CD4-positive, alpha-beta T cell treated with Interleukin-15 for 4 hours (primary cell): ENCODE measurements around the gene CES1.
"Not testable (repeated sequence)": the region's sequence is repeated elsewhere in the genome, so short reads cannot be mapped to it uniquely, and the experiment has no call there.

ENCODE experiments used
- DNase-seq: peaks from one replicate; pipeline ENCODE4 v3.0.0-alpha.2; 2020; ENCODE audit warnings: low spot score

The CES1 gene

GRCh38 chr16:55832773-55833691, at the start of gene CES1:
CES1 (minus strand) TSS chr16:55833096; CDS start chr16:55833055, 41 bp downstream.
- DNase-seq = no peak

- no peak for DNase-seq
Measured at GRCh38 chr16:55876854-55877253, 44.0 kb upstream of the CES1 start.

GRCh38 chr16:55875273-55875672, 42.4 kb upstream of the CES1 start, which contains the start of gene CES5A:
CES5A (minus strand) TSS chr16:55875373; CDS start chr16:55875221, 152 bp downstream.
- DNase-seq = no peak

- no peak for DNase-seq
Measured at GRCh38 chr16:55873122-55873521, 40.2 kb upstream of the CES1 start.

- DNase-seq = no peak
Measured at GRCh38 chr16:55872130-55872529, 39.2 kb upstream of the CES1 start.

- no peak for DNase-seq
Measured at GRCh38 chr16:55871411-55872038, 38.6 kb upstream of the CES1 start.

GRCh38 chr16:55868980-55869379, 36.1 kb upstream of the CES1 start:
- DNase-seq = no peak

- no peak for DNase-seq
Measured at GRCh38 chr16:55868137-55868536, 35.2 kb upstream of the CES1 start.

GRCh38 chr16:55861288-55861687, 28.4 kb upstream of the CES1 start:
- no peak for DNase-seq

- DNase-seq = not testable (repeated sequence)
Measured at GRCh38 chr16:55857650-55858049, 24.8 kb upstream of the CES1 start.

GRCh38 chr16:55856950-55857349, 24.1 kb upstream of the CES1 start:
- no peak for DNase-seq

GRCh38 chr16:55853114-55853513, 20.2 kb upstream of the CES1 start:
- no peak for DNase-seq

GRCh38 chr16:55849536-55849935, 16.6 kb upstream of the CES1 start:
- no peak for DNase-seq

GRCh38 chr16:55846598-55847346, 13.9 kb upstream of the CES1 start:
- no peak for DNase-seq

- no peak for DNase-seq
Measured at GRCh38 chr16:55843105-55843395, 10.2 kb upstream of the CES1 start.

GRCh38 chr16:55842369-55843104, 9.6 kb upstream of the CES1 start:
- DNase-seq = peak; percentile 54

GRCh38 chr16:55839115-55839514, 6.2 kb upstream of the CES1 start:
- DNase-seq = no peak

- no peak for DNase-seq
Measured at GRCh38 chr16:55836158-55836611, 3.3 kb upstream of the CES1 start.

- DNase-seq = no peak
Measured at GRCh38 chr16:55835581-55835980, 2.7 kb upstream of the CES1 start.

- not testable (repeated sequence) for DNase-seq
Measured at GRCh38 chr16:55835173-55835572, 2.3 kb upstream of the CES1 start.

- DNase-seq = no peak
Measured at GRCh38 chr16:55834049-55834448, 1.2 kb upstream of the CES1 start.

- no peak for DNase-seq
Measured at GRCh38 chr16:55832425-55832772, 497 bp downstream of the CES1 start.
